ENCODE measurements around the gene JAZF1.

Gene JAZF1

GRCh38 chr7:28165261-28165660, 15.3 kb downstream of the JAZF1 start:
- DNase-seq: no peak

- DNase-seq: no peak
Observed at GRCh38 chr7:28163949-28164348, 16.6 kb downstream of the JAZF1 start.

- DNase-seq: no peak
Observed at GRCh38 chr7:28161331-28161730, 19.3 kb downstream of the JAZF1 start.

- DNase-seq: no peak
Observed at GRCh38 chr7:28160551-28160991, 20.0 kb downstream of the JAZF1 start.

- no peak for DNase-seq
Observed at GRCh38 chr7:28157831-28158416, 22.7 kb downstream of the JAZF1 start.

GRCh38 chr7:28157076-28157745, 23.4 kb downstream of the JAZF1 start:
- no peak for DNase-seq

GRCh38 chr7:28156401-28156800, 24.2 kb downstream of the JAZF1 start:
- no peak for DNase-seq

GRCh38 chr7:28155964-28156363, 24.6 kb downstream of the JAZF1 start:
- DNase-seq: no peak

- no peak for DNase-seq
Observed at GRCh38 chr7:28155019-28155660, 25.5 kb downstream of the JAZF1 start.

- no peak for DNase-seq
Observed at GRCh38 chr7:28152594-28152993, 28.0 kb downstream of the JAZF1 start.

GRCh38 chr7:28151965-28152364, 28.6 kb downstream of the JAZF1 start:
- no peak for DNase-seq

GRCh38 chr7:28149291-28150101, 31.1 kb downstream of the JAZF1 start:
- DNase-seq: no peak

GRCh38 chr7:28145931-28146330, 34.7 kb downstream of the JAZF1 start:
- no peak for DNase-seq

GRCh38 chr7:28145090-28145626, 35.4 kb downstream of the JAZF1 start:
- DNase-seq: no peak

GRCh38 chr7:28144266-28144665, 36.3 kb downstream of the JAZF1 start:
- peak; percentile 47 for DNase-seq

- no peak for DNase-seq
Observed at GRCh38 chr7:28142650-28143049, 37.9 kb downstream of the JAZF1 start.

- DNase-seq: no peak
Observed at GRCh38 chr7:28140979-28141378, 39.6 kb downstream of the JAZF1 start.

- no peak for DNase-seq
Observed at GRCh38 chr7:28138837-28139236, 41.8 kb downstream of the JAZF1 start.

- no peak for DNase-seq
Observed at GRCh38 chr7:28137463-28137862, 43.1 kb downstream of the JAZF1 start.

GRCh38 chr7:28136885-28137284, 43.7 kb downstream of the JAZF1 start:
- no peak for DNase-seq

GRCh38 chr7:28136420-28136819, 44.2 kb downstream of the JAZF1 start:
- no peak for DNase-seq

GRCh38 chr7:28135760-28136159, 44.8 kb downstream of the JAZF1 start:
- DNase-seq: no peak

- DNase-seq: no peak
Observed at GRCh38 chr7:28135315-28135714, 45.3 kb downstream of the JAZF1 start.

All from NCI-H345 (cell line).